ENCODE measurements around the gene OPN1SW. TPM values are rescaled to one million over a fixed set of nuclear protein-coding genes. Genes with fewer than 3 reads are reported as not detected.

The OPN1SW gene
- total and polyA plus RNA-seq, 9 of the 15 experiments (the other 6 are each of a cell fraction or from before 2014, with no cell fraction given): 0.84 to 1.0 TPM; not detected in 7

DNA sequence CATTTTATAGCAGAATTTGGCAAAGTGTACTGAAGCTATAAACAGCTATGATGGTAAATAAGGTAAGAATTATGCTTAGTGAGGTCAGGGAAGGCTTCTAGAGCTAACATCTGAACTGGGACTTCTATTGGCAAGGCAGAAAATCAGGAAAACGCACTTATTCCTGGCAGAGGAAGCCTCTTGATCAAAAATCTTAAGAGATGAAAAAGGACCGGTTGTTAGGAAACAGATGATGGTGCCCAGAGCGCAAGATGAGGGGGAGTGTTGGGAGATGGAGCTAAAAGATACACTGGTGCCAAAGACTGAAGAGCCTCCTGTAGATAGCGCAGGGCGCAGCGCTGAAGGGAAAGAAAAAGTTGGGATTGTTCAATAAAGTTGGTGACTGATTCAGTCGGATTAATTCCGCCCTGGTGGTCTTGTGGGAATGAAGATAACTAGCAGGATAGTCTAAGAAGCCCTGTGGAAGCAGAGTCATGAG lies 37.0 kb downstream of the OPN1SW start (continued):
- TF ChIP-seq, protein P1, sequence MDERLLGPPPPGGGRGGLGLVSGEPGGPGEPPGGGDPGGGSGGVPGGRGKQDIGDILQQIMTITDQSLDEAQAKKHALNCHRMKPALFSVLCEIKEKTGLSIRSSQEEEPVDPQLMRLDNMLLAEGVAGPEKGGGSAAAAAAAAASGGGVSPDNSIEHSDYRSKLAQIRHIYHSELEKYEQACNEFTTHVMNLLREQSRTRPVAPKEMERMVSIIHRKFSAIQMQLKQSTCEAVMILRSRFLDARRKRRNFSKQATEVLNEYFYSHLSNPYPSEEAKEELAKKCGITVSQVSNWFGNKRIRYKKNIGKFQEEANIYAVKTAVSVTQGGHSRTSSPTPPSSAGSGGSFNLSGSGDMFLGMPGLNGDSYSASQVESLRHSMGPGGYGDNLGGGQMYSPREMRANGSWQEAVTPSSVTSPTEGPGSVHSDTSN (CRISPR knock-in tag; IDR thresholded peaks at IDR 0.05; ENCODE audit: low read depth): no peak
- TF ChIP-seq, protein P1 (tag; conservative IDR thresholded peaks at IDR 0.05; ENCODE audit: low read depth): no peak
- TF ChIP-seq PTBP1 (IDR thresholded peaks at IDR 0.05; ENCODE audit: low read depth, low read length) (no peak), TRIM24 (IDR thresholded peaks at IDR 0.05) (peak in 1 of 2 experiments; percentile 50; a peak in 2 of 4 replicates), ARNT (IDR thresholded peaks at IDR 0.05) (peak; percentile 40 to 91; a peak in 3 of 4 replicates), GATA2 (CRISPR knock-in tag; IDR thresholded peaks at IDR 0.05) (peak; percentile 84), HDAC1 (IDR thresholded peaks at IDR 0.05) (peak; percentile 6 to 71; a peak in 3 of 4 replicates), BHLHE40 (IDR thresholded peaks at IDR 0.05; ENCODE audit: low read length) (peak; percentile 25; the same call in 1 of the 2 replicates), MTF1 (CRISPR knock-in tag; IDR thresholded peaks at IDR 0.05; ENCODE audit: borderline replicate concordance) (no peak), DDX20 (tag; IDR thresholded peaks at IDR 0.05; ENCODE audit: low read depth) (no peak), HLTF (IDR thresholded peaks at IDR 0.05) (peak; percentile 83), TAL1 (IDR thresholded peaks at IDR 0.05) (peak; percentile 34; the same call in 1 of the 2 replicates)
- TF ChIP-seq, protein P2, sequence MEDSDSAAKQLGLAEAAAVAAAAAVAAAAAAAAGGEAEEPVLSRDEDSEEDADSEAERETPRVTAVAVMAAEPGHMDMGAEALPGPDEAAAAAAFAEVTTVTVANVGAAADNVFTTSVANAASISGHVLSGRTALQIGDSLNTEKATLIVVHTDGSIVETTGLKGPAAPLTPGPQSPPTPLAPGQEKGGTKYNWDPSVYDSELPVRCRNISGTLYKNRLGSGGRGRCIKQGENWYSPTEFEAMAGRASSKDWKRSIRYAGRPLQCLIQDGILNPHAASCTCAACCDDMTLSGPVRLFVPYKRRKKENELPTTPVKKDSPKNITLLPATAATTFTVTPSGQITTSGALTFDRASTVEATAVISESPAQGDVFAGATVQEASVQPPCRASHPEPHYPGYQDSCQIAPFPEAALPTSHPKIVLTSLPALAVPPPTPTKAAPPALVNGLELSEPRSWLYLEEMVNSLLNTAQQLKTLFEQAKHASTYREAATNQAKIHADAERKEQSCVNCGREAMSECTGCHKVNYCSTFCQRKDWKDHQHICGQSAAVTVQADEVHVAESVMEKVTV (CRISPR knock-in tag; IDR thresholded peaks at IDR 0.05): peak; percentile 41; the same call in 1 of the 2 replicates
- TF ChIP-seq, protein P3, sequence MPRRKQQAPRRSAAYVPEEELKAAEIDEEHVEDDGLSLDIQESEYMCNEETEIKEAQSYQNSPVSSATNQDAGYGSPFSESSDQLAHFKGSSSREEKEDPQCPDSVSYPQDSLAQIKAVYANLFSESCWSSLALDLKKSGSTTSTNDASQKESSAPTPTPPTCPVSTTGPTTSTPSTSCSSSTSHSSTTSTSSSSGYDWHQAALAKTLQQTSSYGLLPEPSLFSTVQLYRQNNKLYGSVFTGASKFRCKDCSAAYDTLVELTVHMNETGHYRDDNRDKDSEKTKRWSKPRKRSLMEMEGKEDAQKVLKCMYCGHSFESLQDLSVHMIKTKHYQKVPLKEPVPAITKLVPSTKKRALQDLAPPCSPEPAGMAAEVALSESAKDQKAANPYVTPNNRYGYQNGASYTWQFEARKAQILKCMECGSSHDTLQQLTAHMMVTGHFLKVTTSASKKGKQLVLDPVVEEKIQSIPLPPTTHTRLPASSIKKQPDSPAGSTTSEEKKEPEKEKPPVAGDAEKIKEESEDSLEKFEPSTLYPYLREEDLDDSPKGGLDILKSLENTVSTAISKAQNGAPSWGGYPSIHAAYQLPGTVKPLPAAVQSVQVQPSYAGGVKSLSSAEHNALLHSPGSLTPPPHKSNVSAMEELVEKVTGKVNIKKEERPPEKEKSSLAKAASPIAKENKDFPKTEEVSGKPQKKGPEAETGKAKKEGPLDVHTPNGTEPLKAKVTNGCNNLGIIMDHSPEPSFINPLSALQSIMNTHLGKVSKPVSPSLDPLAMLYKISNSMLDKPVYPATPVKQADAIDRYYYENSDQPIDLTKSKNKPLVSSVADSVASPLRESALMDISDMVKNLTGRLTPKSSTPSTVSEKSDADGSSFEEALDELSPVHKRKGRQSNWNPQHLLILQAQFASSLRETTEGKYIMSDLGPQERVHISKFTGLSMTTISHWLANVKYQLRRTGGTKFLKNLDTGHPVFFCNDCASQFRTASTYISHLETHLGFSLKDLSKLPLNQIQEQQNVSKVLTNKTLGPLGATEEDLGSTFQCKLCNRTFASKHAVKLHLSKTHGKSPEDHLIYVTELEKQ (CRISPR knock-in tag; IDR thresholded peaks at IDR 0.05): no peak
- TF ChIP-seq, protein P4, sequence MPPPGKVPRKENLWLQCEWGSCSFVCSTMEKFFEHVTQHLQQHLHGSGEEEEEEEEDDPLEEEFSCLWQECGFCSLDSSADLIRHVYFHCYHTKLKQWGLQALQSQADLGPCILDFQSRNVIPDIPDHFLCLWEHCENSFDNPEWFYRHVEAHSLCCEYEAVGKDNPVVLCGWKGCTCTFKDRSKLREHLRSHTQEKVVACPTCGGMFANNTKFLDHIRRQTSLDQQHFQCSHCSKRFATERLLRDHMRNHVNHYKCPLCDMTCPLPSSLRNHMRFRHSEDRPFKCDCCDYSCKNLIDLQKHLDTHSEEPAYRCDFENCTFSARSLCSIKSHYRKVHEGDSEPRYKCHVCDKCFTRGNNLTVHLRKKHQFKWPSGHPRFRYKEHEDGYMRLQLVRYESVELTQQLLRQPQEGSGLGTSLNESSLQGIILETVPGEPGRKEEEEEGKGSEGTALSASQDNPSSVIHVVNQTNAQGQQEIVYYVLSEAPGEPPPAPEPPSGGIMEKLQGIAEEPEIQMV (tag; conservative IDR thresholded peaks at IDR 0.05; ENCODE audit: low read depth): no peak
- TF ChIP-seq, protein P5, sequence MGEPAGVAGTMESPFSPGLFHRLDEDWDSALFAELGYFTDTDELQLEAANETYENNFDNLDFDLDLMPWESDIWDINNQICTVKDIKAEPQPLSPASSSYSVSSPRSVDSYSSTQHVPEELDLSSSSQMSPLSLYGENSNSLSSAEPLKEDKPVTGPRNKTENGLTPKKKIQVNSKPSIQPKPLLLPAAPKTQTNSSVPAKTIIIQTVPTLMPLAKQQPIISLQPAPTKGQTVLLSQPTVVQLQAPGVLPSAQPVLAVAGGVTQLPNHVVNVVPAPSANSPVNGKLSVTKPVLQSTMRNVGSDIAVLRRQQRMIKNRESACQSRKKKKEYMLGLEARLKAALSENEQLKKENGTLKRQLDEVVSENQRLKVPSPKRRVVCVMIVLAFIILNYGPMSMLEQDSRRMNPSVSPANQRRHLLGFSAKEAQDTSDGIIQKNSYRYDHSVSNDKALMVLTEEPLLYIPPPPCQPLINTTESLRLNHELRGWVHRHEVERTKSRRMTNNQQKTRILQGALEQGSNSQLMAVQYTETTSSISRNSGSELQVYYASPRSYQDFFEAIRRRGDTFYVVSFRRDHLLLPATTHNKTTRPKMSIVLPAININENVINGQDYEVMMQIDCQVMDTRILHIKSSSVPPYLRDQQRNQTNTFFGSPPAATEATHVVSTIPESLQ (CRISPR knock-in tag; IDR thresholded peaks at IDR 0.05): no peak

All from K562 (cell line).